NCI-H187 (cell line): Measurements from ENCODE around the gene ZNF740.
A peak's percentile ranks its signal among the peaks of the same experiment; 100 is the strongest.
"Not testable (repeated sequence)": the region's sequence is repeated elsewhere in the genome, so short reads cannot be mapped to it uniquely, and the experiment has no call there.

Source experiments
- DNase-seq, 2 experiments: peaks; one replicate each; lab custom pipeline; 2025; lab: John Stamatoyannopoulos, UW

ZNF740 gene, protein sequence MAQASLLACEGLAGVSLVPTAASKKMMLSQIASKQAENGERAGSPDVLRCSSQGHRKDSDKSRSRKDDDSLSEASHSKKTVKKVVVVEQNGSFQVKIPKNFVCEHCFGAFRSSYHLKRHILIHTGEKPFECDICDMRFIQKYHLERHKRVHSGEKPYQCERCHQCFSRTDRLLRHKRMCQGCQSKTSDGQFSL

DNA sequence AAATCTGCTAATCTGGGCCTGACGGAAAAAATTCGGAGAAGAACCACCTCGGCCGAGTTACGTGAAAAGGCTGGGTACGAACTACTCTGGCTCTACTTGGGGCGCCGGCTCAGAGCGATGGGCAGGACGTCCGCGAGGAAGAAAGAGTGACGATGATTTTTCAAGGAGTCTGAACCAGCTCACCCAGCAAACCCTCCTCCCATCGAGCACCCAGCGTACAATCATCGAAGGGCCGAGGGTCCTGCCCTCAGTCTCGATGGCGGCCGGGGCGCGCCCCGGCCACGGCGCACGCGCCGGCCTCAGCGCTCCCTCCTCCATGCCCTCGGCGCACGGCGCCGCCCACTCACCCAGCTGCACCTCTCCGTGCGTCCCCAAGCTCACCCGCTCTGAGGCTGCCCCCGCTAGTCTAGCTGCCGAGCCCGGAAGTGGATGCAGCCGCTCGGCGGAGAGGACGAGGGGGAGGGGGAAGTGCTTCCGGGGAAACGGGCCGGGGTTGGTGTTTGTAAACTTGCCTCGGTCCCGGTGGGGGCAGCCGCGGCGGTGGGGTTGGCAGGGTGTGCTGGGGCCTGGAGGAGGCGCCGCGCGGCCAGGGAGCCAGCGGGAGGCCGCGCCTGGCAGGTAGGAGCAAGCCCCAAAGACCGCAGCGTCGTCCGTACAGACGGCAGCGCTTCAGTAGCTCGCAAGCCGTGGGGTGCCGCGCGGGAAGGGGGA is at the start of gene ZNF740, which contains the start of gene CSAD:
TSS of gene ZNF740 (plus strand) at position 503 of the 711 bp plus-strand sequence. CDS start 1,262 bp downstream, outside the sequence.
TSS of gene CSAD (minus strand) at position 706 of the 711 bp plus-strand sequence. CDS start 7,455 bp downstream, outside the sequence.
- peak; percentile 89 to 97 for DNase-seq

DNA sequence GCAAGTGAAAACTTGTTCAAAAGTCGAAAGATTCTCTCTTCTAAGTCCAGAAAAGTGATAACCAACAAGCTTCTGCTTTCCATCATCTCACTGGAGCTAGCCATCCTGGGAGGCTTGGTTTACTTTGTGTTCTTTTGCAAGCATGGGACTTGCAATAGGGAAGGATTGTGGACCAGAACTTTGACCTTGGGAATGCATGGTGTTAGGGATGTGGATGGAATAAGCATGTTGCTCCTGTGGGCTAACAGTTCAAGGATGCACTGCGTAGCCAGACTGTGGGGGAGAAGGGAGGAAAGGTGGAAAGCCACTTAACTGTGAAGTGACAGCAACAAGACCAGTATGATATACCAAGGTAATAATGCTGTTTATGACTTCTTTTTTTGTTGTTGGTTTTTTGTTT is 48.7 kb upstream of the ZNF740 start:
- DNase-seq = no peak

DNA sequence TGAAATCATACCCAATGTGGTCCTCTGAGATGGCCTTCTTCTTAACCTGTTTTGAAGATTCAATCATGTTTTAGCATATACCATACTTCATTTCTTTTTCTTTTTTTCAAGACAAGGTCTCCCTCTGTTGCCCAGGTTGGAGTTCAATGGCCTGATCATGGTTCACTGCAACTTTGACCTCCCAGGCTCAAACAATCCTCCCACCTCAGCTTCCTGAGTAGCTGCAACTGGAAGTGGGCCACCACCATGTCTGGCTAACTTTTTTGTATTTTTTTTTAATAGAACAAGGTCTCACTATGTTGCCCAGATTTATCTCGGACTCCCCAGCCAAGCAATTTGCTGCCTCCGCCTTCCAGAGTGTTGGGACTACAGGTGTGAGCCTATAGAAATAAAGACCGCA is 46.8 kb upstream of the ZNF740 start:
- DNase-seq = no peak

DNA sequence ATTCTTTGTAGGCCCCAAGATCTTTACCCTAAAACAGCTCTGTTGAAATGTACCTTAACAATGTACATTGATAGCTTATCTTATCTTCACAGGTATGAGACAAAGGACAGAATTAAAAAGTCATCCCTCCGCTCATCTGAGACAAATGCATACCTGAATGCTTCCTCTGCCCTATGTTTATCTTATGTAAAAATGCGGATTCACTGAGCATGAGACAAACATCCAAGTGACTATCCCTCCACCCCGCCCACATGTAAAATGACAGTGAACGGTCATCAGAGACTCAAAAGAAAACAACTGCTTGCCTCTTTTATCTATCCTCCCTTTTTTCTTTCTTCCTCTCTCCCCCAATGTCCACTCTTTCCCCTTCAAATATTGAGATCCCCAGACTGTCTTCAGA is 37.2 kb upstream of the ZNF740 start:
- DNase-seq = no peak

DNA sequence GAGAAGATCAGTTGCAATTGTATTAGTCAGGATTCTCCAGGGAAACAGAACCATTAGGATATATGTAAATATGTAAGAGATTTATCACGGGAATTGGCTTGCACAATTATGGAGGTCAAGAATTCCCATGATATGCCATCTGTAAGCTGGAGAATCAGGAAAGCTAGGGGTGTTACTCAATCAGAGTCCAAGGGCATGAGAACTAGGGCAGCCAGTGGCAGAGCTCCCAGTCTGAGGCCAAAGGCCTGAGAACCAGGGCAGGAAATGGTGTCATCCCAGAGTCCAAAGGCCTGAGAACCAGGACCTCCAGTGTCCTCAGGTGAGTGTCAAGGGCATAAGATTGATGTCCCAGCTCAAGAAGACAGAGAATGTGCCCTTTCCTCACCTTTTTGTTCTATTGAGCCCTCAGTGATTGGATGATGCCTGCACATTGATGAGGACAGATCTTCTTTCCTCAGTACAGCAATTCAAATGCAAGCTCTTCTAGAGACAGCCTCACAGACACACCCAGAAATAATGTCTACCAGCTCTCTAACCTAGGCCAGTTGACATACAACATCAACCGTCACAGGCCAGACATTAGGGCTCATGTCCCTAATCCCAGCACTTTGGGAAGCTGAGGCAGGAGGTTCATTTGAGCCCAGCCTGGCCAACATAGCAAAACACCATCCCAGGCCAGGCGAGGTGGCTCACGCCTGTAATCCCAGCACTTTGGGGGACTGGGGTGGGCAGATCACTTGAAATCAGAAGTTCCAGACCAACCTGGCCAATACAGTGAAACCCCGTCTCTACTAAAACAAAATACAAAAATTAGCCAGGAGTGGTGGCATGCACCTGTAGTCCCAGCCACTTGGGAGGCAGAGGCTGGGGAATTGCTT is 34.9 kb upstream of the ZNF740 start:
- no peak for DNase-seq

DNA sequence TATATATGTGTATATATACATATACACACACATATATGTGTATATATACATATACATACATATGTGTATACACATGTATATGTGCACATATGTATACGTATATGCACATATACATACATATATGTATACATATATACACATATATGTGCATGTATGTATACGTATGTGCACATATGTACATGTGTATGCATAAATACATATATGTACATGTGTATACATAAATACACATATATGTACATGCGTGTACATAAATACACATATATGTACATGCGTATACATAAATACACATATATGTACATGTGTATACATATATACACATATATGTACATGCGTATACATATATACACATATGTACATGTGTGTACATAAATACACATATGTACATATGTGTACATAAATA is 33.3 kb upstream of the ZNF740 start:
- DNase-seq = no peak

DNA sequence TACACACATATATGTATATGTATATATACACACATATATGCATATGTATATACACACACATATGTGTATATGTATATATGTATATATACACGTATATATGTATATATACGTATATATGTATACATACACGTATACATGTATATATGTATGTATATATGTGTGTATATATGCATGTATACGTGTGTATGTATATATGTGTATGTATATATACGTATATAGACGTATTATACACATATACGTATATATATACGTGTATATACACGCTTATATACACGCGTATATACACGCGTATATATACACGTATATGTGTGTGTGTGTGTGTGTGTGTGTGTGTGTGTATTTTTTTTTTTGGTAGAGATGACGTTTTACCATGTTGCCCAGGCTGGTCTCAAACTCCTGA is 32.9 kb upstream of the ZNF740 start:
- no peak for DNase-seq

DNA sequence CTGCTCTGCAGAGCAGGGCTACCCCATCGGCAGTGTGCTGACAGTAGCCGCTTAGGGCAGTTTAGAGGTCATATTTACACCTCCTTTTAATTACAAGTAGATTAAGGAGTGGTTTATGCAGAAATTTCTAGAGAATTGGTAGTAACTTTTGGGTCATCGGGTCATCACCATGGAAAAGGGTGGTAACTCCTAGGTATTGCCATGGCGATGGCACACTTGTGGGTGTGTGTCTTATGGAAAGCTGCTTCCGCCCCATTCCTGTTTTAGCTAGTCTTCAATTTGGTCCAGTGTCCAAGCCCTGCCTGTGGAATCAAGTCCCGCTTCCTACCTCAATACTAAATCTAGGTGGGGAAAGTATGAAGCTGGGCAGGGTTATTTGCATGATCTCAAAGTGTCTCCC is 29.5 kb upstream of the ZNF740 start:
- DNase-seq = no peak

DNA sequence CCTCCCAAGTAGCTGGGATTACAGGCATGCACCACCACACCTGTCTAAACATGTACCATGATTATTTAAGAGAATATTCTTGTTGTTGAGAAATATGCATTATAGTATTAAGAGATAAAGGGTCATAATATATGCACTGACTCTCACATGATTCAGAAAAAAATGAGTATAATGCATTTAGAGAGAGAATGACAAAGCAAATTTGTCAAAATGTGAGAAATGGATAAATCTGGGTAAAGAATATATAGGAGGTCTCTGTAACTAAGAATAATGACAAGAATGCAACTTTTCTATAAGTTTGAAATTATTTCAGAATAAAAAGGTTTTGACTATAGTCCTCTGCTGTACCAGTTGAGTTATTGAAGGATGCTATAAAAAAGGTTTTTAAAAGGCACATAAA is 28.1 kb upstream of the ZNF740 start:
- DNase-seq = no peak

DNA sequence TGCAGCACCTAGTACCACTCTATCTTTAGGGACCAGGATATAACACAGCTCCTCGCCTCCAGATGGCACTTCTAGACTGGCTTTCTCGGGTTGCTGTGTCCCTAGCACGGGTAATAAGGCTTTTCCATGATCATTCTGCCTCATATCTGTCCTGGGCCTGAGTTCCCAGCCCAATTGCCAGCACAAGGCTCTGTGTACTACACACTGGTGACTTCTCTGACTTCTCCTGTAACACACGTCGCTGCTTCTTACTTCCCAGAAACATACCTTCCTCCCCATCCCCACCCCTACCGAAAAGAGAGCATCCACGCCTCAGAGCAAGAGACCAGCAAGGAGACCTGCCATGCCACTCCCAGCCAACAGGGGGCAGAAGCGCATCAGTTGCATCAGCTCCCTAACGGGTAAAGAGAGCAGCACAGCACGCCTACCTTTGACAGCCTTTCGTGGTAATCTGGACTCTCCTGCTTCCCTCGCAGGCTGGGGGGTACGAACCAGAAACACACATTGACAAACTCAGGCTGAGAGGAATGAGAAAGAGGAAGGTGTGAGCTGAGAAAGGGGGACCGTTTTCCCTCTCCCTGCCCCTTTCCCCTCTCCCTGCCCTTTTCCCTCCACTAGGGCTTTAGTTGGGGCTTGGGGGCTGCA is 21.2 kb upstream of the ZNF740 start:
- peak; percentile 62 to 71 for DNase-seq

DNA sequence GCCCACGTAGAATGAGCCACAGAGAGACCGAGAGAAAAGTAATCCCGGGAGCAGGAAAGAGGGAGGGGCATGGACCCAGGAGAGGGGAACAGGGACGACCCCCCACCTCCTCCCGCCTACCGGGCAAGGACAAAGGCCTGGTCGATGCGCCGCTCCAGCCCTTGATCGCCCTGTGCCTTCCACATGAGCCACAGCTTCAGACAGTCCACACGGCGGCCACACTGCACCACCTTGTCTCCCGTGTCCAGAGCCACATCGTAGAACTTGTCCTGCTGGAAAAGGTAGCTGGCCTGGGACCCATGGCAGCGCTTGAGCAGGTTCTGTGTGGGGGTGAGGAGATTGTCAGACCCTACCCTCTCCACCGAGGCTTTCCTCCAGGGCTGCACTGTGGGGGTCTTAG is 20.5 kb upstream of the ZNF740 start:
- DNase-seq = no peak

DNA sequence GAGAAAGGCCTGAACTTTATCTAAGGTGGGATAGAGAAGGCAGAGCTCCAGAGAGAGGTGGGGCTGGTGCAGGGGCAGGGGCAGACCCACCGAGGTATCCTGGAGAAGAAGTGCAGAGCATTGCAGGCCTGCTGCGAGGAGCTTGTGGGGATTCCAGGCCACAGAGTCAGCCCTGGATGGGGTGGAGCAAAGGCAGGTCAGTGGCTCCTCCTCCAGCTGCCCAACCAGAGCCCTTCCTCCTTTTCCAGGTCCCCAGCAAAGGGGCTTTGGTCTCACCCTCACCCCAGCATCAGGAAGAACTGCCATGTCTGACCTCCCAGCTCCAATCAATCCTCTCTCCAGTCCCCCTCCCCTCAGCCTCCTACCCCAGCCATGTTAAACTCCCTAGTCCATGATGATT is 19.8 kb upstream of the ZNF740 start:
- DNase-seq = no peak

DNA sequence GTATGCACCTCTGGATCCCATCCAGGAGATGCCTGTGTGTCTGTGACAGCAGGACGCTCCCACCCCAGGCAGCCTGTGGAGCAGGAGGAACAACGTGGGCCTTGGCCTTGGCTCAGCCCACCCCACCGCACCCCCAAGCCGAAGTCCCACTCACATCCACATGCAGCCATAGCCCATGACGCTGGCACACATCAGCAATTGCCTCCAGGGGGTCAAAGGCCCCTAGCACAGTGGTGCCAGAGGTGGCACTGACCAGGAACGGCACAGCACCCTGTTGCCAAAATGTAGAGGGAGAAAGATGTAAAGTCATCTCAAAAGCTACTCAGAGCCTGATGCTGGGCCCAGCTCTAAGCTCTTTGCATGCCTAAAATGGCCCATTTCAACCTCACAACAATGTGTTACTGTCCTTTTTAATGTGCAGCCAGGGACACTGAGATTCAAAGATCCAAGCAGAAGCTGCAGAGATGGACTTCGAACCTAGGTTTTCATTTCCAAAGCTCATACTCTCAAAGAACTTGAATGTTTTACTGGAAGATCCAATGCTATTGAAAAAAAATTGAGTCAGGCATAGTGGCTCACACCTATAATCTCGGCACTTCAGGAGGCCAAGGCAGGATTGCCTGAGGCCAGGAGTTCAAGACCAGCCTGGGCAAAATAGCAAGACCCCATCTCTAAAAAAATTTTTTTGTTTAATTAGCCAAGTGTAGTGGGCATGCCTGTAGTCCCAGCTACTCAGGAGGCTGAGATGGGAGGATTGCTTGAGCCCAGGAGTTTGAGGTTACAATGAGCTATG is 19.2 kb upstream of the ZNF740 start:
- DNase-seq = no peak

DNA sequence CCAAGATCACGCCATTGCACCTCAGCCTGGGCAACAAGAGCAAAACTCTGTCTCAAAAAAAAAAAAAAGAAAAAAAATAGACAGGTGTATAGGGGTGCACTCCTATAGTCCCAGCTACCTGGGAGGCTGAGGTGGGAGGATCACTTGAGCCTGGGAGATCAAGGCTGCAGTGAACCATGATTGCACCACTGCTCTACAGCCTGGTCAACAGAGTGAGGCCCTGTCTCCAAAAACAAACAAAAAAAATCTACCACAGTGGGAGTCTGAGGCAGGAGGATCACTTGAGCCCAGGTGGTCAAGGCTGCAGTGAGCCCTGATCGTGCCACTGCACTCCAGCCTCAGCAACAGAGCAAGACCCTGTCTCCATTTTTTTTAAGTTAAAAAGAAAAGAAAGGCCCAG is 17.5 kb upstream of the ZNF740 start:
- DNase-seq = not testable (repeated sequence)

DNA sequence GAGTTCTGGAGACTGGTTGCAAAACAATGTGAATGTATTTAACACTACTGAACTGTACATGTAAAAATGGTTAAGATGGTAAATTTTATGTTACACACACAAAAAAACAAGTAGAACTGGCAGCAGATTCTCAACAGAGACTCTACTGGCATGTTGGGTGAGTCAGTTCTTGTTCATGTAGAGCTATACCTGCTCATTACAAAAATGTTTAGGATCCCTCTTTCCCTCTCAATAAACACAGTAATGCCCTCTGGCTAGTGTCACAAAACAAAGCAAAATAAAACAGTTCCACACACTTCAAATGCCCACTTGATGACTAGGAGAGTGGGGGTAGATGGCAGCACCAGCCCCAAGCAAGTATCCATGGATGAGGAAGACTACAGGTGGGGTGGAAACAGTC is 13.7 kb upstream of the ZNF740 start:
- DNase-seq = no peak

DNA sequence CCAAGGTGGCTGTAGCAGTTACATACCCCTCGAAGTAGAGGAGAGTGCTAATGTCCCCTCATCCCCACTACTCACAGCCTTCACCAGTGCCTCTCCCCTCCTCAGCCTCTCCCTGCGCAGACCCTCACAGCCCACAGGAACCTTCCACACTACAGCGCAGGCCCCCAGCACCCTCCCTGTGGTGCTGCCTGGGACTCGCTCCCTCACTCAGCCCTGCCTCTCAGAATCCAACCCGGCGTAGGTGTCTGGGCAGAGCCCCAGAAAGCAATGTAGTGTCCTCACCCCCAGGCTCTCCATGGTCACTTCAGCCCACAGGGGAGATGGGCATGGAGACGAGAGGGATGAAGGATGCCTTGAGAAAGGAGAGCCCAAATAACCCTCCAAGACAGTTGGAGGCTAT is 10.9 kb upstream of the ZNF740 start:
- DNase-seq = no peak

DNA sequence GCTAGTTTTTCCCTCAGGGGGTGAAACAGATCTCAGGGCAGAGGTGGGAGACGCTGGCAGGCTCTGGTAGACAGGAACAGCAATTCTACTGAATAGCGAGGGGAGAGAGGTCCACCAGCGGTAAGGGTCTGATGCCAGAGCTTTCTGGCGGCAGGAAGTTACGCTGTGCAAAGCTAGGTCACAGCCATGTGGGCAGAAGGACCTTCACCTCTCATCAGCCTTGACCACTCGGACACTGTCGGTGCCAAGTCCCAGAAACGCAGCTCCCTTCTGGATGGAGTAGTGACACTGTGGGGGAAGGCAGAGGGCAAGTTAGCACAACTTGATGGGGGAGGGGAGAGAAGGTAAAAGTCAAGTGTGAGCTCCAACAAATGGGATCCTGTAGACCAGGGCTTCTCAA is 10.3 kb upstream of the ZNF740 start:
- no peak for DNase-seq

DNA sequence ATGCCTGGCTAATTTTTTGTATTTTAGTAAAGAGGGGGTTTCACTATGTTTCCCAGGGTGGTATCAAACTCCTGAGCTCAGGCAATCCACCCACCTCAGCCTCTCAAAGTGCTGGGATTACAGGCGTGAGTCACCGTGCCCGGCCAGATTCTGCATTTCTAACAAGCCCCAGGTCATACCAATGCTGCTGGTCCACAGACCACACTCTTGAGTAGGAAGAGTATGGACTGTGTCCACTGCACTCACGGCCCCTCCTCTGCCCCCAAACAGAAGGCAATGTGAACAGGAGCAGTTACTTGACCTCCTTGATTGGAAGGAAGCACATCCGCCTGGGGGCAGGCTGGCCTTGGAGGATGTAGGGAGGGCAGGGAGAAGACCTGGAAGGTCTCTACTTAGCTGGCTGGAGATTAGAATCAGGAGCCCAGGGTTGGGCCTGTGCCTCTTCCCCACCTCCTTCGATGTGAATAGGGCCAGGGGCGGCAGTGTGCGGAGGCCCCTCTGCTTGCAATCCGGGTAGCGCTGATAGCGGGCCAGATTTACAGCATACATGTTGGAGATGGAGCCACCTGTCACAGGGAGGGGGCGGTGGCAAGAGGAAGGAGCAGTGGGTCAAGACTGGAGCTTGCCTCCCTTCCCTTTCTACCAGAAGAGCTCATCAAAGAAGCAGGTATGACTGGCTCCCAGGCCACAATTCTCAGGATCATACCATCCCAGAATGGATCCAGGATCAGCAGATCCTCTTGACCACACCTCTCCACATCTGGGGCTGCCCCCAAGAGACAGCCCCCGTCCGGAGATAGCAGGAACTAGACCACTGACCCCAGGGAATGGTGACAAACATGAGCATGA is 9.4 kb upstream of the ZNF740 start:
- DNase-seq = no peak

DNA sequence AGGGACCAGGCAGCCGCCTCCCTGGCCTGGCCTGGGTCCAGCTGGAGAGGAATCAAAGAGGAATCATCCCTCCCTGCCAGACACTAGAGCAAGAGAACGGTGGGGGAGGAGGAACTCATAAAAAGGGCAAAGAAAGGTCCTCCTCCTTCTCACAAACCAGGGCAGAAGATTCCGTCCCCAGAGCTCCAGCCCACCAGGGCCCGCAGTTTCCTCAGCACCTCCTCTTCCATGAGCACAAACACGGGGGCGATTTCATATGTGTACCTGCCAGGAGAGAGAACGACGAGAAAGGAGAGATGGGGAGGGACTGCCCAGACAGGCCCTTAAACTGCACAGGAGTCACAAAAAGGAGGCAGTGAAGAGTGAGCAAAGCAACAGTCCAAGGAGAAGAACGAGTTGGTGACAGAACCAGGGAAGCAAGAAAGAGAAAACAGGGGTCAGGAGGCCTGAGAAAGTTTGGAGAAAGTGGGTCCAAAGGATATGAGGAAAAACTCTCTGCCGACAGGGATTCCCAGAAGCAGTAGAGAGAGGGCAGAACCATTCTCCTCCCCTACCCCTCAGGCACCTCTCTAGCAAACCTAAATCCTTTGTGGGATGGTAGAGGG is 8.7 kb upstream of the ZNF740 start:
- no peak for DNase-seq

DNA sequence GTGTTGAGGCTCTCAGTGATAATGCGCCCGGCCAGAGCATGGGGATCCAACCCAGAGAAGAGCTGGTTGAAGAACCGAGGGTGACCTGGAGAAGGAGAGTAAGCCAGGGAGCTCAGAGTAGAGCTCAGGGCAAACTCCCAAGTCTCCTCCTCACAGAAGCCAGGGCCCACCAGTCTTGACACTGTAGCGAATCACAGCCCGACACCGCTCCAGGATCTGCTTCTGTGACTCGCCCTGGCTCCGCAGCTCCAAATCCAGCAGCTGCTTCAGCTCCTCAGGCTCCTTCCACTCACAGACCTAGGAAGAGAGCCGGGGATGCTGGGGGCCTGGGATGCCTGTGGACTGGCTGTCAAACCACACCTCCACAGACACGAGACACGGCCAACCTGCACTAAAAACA is 8.2 kb upstream of the ZNF740 start:
- no peak for DNase-seq
